Activated CD4-positive, CD25-positive, alpha-beta regulatory T cell treated with anti-CD3 and anti-CD28 coated beads, Interleukin-2, amount 50 U/mL, for 24 hours (primary cell): ENCODE results near the gene SMPD3.

Experiments used
- ATAC-seq, 2 donors: fragments of 150-1000 bp; cut with Tn5 transposase; one replicate each; pipeline ENCODE4 v1.10.0; 2021; ENCODE audit warnings: mild to moderate bottlenecking in 1 of 2, moderate library complexity in 1 of 2

The SMPD3 gene

DNA sequence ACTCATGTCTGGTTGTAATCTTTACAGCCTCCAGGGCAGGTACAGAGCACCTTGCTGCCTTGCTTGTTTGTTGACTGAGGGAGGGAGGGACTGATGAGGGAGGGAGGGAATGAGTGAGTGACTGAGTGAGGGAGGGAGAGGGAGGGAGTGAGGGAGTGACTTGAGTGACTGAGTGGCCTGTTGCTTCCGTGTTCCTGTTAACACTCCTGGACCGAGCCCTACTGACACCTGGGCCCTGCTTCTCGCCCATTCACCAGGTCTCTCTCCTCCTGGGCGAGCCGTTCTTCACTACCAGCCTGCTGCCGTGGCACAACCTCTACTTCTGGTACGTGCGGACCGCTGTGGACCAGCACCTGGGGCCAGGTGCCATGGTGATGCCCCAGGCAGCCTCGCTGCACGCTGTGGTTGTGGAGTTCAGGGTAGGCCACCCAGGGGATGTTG, 96.3 kb downstream of the SMPD3 start:
- no peak for ATAC-seq

DNA sequence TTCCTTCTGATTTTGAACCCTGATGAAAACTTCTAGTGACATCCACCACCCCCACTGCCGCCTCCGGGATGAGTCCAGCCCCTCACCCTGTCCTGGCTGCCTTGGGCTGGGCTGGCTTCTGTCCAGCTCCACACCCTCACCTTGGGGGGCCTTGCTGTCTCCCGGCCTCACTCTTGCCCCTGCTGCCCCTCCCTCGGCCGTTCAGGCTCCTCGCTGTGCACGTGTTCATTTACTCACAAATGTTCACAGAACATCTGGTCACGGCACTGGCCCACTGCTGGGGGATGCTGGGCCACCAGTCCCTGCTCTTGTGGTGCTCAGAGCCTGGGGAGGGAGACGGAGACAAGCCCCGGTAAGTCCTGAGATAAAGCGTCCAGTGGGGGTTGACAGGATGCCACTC, 96.8 kb downstream of the SMPD3 start:
- ATAC-seq = no peak

DNA sequence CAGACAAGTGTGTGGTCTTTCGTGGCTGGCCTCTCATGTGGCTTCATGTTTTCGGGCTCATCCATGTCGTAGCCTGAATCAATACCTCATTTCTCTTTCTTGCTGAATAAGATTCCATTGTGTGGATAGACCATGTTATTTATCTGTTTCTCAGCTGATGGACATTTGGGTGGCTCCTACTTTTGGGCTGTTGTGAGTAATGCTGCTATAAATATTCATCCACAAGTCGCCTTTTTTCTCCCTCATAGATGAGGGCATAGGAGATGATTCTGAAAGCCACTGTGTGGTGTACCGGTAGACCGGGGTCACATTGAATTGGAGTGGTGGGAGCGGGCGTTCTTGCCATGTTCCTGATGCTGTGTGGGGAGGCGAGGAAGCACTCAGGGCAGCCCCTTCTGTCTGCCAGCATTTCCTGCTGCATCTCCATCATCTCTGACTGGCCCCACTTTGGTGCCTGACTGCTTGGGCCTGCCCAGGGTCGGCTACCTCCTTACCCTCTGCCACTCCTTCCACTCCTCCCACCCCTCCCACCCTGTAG, 97.4 kb downstream of the SMPD3 start:
- no peak for ATAC-seq

DNA sequence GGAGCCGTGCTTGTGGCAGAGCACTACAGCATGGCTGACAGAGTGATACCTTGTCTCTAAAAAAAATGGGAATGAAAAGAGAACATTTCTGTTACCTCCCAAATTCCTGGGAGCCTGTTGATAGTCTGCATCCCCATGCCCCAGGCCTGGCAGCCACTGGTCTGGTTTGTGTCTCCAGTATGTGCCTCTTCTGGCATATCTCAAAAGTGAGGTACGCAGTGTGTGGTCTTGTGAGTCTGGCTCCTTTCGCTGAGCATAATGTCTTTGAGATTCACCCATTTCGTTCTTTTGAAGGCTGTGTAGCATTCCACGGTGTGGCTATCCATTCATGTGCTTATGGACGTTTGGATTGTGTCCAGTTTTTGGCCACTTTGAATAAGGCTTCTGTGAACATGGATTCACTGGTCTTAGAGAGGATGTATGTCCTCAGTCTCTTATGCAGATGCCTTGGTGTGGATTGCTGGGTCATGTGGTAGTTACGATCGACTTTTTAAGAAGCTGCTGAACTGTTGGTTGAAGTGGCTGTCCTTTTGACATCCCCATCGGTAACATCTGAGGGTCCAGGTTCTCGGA, 98.4 kb downstream of the SMPD3 start:
- ATAC-seq = no peak

DNA sequence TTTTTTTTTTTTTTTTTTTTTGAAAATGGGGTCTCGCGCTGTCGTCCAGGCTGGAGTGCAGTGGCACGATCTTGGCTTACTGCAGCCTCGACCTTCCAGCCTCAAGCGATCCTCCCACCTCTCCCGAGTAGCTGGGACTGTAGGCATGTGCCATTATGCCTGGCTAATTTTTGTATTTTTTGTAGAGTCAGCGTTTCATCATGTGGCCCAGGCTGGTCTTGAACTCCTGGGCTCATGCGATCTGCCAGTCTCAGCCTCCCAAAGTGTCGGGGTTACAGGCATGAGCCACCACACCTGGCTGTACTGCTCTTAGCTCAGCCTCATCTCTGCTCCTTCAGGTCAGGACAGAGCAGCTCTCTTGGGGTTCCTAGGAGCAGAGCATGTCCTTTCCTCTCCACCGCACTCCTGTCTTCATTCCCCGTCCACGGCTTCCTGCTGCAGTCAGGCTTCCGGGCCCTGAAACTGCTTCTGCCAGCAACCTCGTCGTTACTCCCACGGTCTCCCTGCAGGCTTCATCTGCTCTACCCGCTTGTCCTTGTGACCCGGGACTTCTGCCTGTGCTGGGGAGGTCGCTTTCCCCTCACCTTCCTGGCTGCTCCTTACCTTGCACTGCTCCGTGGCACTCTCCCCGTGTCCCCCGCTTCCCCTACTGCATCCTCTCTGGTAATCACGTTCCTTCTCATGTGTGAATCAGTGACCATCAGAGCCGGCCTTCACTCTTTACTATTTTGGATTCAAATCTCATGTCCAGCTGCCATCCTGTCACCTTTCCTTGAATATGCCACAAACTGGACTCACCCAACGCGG, 99.5 kb downstream of the SMPD3 start:
- ATAC-seq = no peak

DNA sequence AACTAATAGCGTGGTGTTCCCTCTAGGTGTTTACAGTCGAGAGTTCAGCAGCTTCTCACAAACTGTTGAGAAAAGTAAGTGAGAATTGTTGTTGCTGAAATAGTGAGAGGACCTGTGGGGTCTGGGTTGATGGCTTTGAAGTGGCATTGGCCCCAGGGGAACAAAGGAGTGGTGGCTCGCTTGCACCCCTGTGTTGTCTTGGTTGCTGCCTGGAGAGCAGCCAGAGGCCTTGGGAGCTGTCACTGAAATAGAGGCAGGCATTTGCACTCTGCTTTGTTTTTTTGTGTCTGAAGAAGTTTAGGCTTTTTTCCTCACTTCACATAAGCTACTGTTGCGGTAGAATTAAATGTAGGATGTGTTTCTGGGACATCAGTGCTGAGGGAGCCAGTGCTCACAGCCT, 100.7 kb downstream of the SMPD3 start:
- ATAC-seq = no peak

DNA sequence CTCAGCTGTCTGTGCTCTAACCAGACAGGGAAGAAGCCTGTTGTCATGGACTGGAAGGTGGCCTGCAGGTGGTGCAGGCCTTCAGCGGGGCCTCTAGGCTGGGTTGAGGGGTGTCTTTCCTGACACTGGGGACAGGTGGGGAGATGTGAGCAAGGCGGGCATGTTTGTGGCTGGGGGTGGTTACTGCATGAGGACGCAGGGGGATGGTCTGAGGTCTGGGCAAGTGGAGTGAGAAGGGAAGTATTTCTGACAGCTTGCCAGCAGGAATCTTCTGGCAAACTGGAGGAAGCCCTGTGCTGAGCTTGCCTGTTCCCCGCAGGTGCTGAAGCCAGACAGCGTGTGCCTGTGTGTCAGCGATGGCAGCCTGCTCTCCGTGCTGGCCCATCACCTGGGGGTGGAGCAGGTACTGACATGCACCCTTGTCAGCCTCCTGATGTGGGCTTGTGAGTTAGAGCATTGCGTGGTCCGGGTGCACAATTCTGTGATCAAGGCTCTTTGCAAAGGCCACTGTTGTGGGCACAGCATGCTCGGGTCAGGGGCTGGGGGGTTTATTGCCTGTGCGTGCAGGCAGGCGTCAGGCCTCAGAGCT, 101.3 kb downstream of the SMPD3 start:
- no peak for ATAC-seq

DNA sequence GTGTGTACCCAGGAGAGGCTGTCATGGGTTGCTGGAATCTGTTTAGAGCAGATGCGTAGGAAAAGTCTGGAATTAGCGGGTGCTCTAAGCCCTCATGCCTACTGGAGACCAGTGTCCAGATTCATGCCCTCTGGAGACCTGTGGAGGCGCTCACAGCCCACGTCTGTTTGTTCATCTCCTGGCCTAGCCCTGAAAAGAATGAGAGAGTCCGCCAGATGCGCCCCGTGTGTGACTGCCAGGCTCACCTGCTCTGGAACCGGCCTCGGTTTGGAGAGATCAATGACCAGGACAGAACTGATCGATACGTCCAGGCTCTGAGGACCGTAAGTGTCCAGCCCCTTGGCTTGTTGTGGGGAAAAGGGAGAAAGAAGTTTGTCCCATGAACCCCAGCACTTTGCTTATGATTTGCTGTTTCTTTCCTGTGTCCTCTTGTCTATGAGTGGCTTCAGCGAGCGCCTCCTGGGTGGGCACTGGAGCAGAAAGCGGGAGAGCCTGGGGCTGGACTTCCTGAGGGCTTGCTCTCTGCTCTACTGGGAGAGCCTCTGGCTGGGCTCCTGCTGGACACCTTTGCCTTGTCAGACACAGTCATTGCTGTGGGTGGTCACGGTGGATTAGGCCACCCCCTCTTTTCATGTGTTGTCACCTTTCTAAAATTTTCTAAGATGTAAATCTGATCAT, 102.2 kb downstream of the SMPD3 start:
- ATAC-seq = no peak

DNA sequence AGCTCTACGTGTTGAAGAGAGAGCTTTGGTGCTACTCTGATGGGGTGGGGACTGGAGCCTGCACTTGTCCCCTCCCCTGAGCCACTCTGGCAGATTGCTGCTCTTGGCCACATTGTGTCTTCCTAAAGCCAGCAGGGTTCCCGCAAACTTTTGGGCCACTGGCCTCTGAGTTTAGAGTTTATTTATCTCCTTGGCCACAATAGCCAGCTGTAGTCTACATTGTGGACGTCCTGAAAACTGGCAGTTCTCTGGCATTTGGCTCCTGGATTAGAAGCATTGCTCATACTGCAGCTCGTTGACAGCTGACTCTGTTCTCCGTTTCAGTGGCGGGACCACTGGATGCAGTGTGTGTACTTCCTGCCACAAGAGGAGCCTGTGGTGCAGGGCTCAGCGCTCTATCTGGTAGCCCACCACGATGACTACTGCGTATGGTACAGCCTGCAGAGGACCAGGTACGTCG, 102.9 kb downstream of the SMPD3 start:
- no peak for ATAC-seq

DNA sequence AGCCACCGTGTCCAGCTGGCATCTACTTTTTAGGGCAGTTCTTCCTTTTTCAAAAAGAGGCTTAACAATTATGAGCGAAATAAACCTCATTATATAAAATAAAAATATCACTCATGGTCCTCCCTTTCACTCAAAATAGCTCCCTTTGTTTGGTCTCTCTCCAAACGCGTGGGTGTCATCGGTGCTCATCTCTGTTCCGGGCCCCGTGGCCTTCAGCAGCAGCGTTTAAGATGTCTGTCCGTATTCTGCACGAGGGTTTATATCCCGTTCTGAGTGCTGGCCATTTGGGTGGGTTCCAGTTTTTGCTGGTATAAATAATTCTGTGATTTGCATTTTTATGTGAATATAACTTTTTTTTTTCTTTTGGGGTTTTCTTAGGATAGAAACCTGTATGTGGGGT, 104.1 kb downstream of the SMPD3 start:
- no peak for ATAC-seq

DNA sequence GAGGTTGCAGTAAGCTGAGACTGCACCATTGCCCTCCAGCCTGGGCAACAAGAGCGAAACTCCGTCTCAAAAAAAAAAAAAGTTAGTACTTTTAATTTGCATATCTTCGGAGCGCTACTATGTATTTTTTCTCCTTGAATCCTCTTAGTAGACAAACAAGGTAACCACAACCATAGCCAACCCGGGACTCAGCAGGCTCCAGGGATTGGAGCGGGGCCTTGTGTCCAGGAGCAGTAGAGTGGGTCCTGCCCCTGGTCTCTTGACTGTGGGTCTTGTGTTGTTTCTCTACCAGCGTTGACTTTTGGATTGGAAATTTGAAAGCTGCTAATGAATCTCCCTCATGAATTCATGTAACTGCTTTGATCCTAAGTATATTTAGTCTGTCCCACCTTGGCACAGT, 105.2 kb downstream of the SMPD3 start:
- ATAC-seq = no peak

DNA sequence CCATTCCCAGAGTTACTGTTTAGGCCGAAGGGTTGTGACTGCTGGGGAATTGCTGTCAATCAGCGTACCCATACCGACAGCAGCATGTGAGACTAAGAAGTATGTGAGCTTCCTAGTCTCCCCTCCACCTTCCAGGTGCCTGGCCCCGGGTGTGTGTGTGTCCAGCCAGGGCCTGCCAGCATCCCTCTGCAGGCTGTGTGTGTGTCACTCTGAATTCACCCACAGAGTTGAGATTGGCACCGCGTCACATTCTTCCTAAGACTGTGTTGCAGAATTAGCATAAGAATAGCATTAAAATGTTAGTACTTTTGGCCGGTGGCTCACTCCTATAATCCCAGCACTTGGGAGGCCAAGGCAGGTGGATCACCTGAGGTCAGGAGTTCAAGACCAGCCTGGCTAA, 105.7 kb downstream of the SMPD3 start:
- ATAC-seq = no peak

DNA sequence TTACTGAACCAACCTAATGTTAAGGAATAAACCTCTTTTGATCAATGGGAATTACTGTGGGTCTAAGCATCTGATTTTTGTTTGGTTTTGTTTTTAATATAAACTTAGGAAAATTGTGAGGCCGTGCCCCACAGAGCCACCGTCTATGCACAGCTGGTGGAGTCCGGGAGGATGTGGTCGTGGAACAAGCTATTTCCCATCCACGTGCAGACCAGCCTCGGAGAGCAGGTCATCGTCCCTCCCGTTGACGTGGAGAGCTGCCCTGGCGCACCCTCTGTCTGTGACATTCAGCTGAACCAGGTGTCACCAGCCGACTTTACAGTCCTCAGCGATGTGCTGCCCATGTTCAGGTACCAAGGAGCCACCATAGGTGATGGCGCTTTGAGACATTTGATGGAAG, 109.1 kb downstream of the SMPD3 start:
- no peak for ATAC-seq

DNA sequence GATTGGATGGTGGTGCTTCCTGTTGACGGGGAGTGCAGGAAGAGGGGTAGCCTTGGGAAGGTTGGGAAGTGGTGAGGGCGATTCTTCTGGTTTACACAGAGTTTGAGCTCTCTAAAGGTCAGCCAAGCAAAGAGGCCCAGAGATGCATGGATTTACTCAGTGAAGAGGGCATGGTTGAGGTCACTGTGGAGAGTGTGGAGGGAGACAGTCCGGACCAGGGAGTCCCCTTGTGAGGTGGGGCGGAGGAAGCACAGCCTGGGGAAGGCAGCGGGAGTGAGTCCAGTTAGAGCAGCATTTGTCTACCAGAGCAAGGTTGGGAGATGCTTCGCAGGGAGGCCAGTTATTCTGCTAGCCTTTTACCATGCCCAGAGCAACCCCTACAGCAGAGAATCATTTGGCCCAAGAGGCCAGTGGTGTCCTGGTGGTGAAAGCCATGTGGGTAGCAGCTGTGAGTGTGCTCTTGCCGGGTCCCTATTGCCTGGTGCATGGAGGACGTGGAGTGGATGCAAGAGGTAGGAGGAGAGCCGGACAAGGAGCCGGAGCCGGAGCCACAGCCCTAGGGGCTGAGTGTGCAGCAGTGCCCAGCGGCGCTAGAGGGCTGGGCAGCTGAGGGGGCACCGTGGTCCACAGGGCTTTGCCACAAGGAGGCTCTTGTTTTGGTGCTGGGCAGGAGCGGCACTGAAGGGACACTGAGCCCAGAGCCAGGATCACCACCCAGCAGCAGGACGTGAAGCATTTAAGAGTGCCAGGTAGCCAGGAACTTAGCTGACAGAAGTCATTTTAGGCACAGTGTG, 109.8 kb downstream of the SMPD3 start:
- ATAC-seq = no peak

DNA sequence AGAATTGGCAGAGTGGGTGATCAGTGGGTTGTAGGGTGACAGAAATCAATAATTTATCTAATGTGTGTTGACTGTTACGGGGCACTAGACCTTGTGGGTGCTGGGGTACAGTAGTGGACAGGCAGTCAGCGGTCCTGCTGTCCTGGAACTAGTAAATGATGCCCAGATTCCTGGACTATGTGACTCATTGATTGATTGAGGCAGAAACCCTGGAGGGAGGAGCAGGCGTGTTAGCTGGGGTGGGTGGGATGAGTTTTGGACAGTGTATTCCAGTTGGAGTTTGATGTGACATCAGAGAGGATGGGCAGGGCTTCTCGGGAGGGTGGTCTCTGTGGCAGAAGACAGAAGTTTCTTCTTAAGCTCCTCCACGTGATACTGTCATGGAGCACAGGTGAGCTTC, 113.1 kb downstream of the SMPD3 start:
- ATAC-seq = no peak

DNA sequence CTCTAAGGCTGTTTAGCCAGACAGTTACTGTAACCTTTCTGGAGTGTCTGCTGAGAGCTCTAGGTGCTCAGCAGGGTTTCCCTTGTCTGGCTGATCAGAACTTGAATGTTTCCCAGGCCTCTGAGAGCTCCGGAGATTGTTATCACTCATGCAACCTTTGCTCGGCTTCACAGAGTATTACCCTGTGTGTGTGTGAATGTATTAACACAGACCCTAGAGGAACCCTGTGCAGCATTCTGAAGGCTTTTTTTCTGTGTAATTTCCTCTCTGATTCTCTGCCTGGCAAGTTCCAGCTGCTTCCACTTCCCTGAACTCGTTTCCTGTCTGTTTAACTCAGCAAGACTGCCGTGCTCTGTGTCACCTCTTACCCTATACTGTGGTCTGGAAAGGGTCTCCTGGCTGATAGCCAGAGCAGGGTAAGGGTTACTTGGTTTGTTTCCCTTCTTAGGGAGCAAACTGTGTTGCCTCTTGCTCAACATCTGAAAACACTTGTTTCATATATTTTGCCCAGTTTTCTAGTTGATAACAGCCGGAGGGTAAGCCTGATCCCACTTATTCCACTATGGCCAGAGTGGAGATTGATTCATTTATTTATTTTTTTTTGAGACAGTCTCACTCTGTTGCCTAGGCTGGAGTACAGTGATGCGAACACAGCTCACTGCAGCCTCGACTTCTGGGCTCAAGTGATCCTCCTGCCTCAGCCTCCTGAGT, 115.7 kb downstream of the SMPD3 start:
- ATAC-seq = peak; percentile 17 to 33

DNA sequence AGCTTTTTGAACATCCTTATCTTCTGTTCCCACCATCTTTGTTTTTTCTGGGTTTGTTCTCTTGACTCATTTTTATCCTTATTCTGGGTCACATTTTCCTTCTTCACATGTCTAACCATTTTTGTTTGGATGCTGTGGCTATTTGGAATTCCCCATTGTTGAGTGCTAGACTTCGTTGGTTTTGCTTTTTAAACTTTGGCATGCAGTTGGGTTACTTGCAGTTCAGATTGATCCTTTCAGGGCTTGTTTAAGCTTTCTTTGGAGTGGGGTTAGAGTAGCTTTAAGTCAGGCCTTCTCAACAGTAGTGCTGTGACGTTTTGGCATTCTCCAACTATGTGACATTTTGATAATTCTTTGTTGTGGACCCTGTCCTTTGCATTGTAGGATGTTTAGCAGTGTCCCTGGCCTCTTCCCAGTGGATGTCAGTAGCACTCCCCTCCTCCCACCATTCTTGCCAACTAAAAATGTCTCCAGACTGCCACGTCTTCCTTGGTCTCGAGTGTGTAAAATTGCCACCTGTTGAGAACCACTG, 116.4 kb downstream of the SMPD3 start:
- no peak for ATAC-seq

DNA sequence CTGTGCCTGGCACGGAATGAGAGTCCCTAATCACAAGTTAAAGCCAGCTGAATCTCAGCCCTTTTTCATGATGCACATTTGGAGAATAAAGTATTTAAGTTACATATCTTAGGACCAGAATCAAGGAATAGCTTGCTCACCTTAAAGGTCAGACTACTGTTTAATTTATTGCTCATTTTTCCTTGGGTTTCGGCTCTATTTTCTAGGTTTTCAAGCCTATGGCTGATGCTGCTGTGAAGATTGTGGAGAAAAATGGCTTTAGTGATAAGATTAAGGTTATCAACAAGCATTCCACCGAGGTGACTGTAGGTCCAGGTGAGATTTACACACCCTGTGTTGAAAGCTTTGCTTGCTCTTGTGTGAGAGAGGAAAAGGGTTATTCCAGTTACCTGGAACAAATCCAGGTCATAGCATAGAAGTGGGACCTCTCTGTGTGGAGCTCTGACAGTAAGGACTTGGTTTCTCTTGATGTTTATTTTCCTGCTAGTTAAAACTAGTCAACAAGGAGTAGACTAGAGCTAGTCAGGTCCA, 119.4 kb downstream of the SMPD3 start:
- no peak for ATAC-seq

DNA sequence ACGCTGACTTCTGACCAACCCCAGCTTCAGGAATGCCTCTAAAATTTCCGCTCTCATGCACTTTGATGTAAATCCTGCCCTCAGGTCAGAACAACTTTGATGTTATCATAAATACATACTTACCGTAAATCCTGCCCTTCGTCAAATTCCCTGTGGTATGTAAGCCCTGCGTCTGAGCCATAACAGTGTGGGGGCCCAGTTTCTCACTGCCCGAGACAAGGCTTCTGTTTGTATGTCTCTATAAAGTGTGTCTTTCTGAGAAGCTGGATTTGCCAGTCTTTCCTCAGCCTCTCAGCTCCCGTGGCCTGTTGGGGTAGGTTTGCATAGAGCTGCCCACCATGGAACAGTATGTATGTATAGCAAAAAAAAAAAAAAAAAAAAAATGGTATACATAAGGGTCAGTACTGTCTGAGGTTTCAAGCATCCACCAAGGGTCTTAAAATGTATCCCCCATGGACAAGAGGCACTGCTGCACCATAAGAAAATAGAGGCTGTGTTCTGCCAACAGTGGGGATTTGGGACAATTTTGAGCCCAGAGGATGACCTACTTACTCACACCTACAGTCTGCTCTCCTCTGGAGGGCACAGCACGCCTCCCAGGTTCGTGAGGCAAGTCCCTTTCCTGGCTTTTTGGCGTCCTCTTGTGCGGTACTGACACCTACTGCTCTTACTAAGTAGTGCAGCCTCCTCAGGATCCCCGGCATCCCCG, 120.0 kb downstream of the SMPD3 start:
- peak; percentile 92 to 95 for ATAC-seq

DNA sequence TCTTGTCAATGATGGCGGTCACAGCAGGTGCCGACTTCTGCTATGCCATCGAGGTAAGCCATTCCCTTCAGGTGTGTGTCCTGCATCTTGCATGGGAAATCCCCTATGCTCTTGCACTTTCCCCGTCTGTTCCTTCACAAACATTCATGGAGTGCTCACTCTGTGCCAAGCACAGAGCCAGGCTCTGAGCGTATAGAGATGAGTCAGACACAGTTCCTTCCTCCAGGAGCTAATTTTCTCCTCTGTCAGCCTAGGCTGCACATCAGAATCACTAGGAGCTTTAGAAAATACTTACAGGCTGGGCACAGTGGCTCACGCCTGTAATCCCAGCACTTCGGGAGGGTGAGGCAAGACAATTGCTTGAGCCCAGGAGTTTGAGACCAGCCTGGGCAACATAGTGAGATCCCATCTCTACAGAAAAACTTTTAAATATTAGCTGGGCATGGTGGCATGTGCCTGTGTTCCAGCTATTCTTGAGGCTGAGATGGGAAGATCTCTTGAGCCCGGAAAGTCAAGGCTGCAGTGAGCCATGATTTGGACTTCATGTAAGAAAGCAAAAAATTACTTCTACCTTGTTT, 123.4 kb downstream of the SMPD3 start:
- ATAC-seq = no peak
